ENCODE measurements around the gene CGNL1. TPM values are rescaled to one million over a fixed set of nuclear protein-coding genes. Genes with fewer than 3 reads are reported as not detected.

Gene CGNL1
- total RNA-seq, 1 donor from 2014 or later, result 3.5 TPM

DNA sequence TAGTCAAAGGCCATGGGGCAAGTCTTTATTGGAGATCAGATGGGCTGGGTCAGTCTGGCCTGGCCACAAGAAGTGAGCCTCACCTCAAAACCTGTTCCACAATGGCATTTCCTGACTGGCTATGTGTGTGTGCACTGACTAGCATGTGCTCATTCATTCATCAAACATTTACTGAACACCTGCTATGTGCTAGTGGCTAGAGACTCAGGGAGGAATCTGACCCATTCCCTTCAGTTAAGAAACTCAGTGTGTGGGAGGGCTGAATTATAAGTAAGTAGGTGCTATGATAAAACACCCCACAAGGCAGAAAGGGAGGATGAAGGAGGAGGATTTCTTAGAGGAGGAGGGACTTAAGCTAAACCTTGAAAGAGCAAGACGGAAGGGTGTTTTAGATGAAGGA lies 5.4 kb upstream of the CGNL1 start:
- DNase-seq (ENCODE audit: low spot score in 2 of 2), result no peak
- no peak overlapping the region for H3K4me3 ChIP-seq
- intact Hi-C loops (cut with DNase I), result no loop called here
- H3K27ac ChIP-seq, result no peak overlapping the region
- no peaks in the 10 kb centered on the region for H3K9me3 ChIP-seq
- H3K4me1 ChIP-seq, result no peaks in the 10 kb centered on the region
- TF ChIP-seq, protein P1, sequence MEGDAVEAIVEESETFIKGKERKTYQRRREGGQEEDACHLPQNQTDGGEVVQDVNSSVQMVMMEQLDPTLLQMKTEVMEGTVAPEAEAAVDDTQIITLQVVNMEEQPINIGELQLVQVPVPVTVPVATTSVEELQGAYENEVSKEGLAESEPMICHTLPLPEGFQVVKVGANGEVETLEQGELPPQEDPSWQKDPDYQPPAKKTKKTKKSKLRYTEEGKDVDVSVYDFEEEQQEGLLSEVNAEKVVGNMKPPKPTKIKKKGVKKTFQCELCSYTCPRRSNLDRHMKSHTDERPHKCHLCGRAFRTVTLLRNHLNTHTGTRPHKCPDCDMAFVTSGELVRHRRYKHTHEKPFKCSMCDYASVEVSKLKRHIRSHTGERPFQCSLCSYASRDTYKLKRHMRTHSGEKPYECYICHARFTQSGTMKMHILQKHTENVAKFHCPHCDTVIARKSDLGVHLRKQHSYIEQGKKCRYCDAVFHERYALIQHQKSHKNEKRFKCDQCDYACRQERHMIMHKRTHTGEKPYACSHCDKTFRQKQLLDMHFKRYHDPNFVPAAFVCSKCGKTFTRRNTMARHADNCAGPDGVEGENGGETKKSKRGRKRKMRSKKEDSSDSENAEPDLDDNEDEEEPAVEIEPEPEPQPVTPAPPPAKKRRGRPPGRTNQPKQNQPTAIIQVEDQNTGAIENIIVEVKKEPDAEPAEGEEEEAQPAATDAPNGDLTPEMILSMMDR (IDR thresholded peaks at IDR 0.05), result no peak
- no peaks in the 10 kb centered on the region for H3K36me3 ChIP-seq
- no peaks in the 10 kb centered on the region for H3K27me3 ChIP-seq

DNA sequence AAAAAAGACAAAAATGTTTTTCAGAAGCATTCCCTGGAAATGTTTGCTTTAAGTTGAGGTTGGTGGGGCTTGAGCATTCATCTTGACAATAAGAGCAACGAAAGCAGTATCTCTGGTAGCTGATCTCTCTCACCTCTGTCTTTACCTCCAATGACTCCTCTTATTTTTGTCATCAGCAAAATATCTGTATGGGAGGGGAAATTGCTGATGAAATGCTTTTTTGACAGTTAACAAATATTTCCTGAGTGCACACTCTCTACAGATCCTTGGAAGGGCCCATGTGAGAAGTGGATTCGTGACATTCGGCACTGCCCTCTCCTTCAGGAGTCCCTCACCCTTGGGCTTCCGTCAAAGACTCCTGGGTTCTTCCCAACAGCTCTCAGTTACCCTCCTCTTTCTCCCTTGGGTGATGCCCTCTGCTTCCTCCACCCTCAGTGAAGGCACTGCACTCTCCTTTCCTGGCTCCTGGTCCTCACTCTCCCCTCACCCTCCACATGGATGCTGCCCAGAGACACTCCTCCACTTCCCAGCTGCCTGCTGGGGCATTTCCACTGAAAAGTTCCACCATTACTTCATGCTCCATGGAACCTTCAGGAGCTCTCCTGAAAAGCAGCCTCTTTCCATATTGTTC lies 2.9 kb upstream of the CGNL1 start:
- no peaks in the 10 kb centered on the region for H3K9me3 ChIP-seq
- H3K4me3 ChIP-seq, result no peak overlapping the region
- DNase-seq (ENCODE audit: low spot score in 2 of 2), result no peak
- H3K27me3 ChIP-seq, result no peaks in the 10 kb centered on the region
- TF ChIP-seq, protein P1 (IDR thresholded peaks at IDR 0.05), result no peak
- no peaks in the 10 kb centered on the region for H3K4me1 ChIP-seq
- H3K36me3 ChIP-seq, result no peaks in the 10 kb centered on the region
- intact Hi-C loops (cut with DNase I), result no loop called here
- H3K27ac ChIP-seq, result no peak overlapping the region

DNA sequence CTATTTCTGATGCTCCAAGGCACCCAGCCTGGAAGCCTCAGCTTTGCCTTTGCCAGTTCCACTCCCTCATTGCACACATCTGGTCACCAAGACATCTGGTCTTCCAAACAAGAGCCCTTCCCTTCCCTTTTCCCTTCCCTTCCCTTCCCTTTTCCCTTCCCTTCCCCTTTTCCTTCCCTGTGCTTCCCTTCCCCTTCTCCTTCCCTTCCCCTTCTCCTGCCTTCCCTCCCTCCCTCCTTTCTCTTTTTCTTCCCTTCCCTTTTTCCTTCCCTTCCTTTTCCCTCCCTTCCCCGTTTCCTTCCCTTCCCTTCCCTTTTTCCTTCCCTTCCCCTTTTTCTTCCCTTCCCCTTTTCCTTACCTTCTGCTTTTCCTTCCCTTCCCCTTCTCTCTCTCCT lies 2.4 kb upstream of the CGNL1 start:
- no peak for DNase-seq (ENCODE audit: low spot score in 2 of 2)
- H3K4me3 ChIP-seq, result no peak overlapping the region
- intact Hi-C loops (cut with DNase I), result no loop called here
- no peaks in the 10 kb centered on the region for H3K9me3 ChIP-seq
- TF ChIP-seq, protein P1 (IDR thresholded peaks at IDR 0.05), result no peak
- no peaks in the 10 kb centered on the region for H3K36me3 ChIP-seq
- H3K27me3 ChIP-seq, result no peaks in the 10 kb centered on the region
- no peak overlapping the region for H3K27ac ChIP-seq
- peaks cover 0 to 2% of the 10 kb centered on the region in 2 donors for H3K4me1 ChIP-seq

DNA sequence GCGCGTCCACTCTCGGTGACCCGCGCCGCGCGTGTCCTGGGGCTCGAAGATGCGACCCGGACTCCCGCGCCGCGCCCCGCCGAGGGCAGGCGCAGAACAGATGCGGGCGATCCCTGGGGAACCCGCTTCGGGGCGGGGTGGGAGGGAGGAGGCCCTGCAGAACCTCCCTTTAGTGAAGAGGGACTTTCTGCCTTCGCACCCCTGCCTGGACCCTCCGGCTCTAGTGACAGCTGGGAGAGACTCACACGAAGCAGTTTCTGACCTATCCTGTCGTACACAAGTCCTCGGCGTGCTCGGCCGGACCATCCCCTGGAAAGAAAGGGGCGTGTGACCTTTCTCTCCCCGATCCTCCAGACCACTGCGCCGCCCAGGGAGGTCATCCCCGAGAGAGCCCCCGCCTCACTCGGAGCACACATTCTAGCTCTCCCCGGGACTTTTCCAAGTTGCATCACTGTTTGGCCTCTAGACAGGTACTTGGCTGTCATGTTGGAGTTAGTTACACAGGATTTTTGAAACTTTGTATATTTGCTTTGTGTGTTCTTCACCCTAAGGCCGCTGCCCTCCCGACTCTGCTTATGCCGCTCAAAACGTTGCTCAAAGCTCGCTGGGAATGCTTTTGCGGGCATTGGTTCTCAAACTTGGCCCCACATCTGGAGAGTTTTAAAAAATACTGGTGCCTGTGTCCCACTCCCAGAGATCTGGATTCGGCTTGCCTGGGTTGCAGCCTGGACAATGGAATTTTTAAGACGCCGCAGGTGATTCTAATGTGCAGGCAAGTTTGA lies 582 bp downstream of the CGNL1 start:
- Histone ChIP-seq H3K27ac (peak overlapping the region; percentile 5 to 62), H3K9me3 (no peaks in the 10 kb centered on the region), H3K4me3 (peak overlapping the region; percentile 66 to 84), H3K36me3 (no peaks in the 10 kb centered on the region), H3K4me1 (peaks cover 0 to 7% of the 10 kb centered on the region in 2 donors), H3K27me3 (no peaks in the 10 kb centered on the region)
- peak in 1 of 2 donors; percentile 73 for DNase-seq (ENCODE audit: low spot score in 2 of 2)
- intact Hi-C loops (cut with DNase I), result loop anchor here (5.0 kb wide), 2 partner anchors 45 to 60 kb away; no protein-coding TSS in a partner anchor
- TF ChIP-seq, protein P1 (IDR thresholded peaks at IDR 0.05), result no peak

DNA sequence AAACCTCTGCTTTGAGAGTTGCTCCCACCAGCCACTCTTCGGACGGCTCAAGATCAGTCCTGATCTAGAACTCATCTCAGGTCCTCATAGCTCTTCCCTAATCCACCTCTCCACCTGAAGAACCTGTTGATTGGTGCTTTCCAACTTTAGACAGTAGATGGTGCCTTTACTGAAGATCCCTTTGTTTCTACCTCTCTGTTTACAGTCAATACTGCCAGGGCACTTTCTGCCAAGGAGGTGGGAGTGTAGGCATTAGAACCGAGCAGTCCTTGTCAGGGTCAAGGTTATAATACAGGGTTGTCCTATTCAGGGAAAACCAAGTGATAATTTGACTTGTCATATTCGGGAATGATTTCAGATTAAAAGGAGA lies 1.2 kb downstream of the CGNL1 start:
- no peak overlapping the region for H3K27ac ChIP-seq
- intact Hi-C loops (cut with DNase I), result loop anchor here (5.0 kb wide), 2 partner anchors 45 to 60 kb away; no protein-coding TSS in a partner anchor

More for the DNA sequence above, 1.2 kb downstream of the CGNL1 start:
- H3K9me3 ChIP-seq, result no peaks in the 10 kb centered on the region
- peak overlapping the region; percentile 66 to 84 for H3K4me3 ChIP-seq
- TF ChIP-seq, protein P1 (IDR thresholded peaks at IDR 0.05), result no peak
- H3K4me1 ChIP-seq, result peaks cover 0 to 7% of the 10 kb centered on the region in 2 donors
- DNase-seq (ENCODE audit: low spot score in 2 of 2), result no peak
- H3K27me3 ChIP-seq, result no peaks in the 10 kb centered on the region
- H3K36me3 ChIP-seq, result no peaks in the 10 kb centered on the region
